PC-9 (cell line): ENCODE results near the gene PLEKHJ1.

Experiments
- CTCF ChIP-seq: fragments of 200-600 bp; sonication (generic); conservative IDR thresholded peaks from 2 replicates; pipeline ENCODE4 v1.6.1; 2017; ENCODE audit warnings: mixed run types, antibody characterized with exemption, mild to moderate bottlenecking, moderate library complexity
- EZH2 ChIP-seq: fragments of 200-600 bp; sonication (generic); IDR thresholded peaks from 2 replicates; pipeline ENCODE4 v1.8.0; 2017; ENCODE audit warnings: antibody characterized with exemption, low read depth

DNA sequence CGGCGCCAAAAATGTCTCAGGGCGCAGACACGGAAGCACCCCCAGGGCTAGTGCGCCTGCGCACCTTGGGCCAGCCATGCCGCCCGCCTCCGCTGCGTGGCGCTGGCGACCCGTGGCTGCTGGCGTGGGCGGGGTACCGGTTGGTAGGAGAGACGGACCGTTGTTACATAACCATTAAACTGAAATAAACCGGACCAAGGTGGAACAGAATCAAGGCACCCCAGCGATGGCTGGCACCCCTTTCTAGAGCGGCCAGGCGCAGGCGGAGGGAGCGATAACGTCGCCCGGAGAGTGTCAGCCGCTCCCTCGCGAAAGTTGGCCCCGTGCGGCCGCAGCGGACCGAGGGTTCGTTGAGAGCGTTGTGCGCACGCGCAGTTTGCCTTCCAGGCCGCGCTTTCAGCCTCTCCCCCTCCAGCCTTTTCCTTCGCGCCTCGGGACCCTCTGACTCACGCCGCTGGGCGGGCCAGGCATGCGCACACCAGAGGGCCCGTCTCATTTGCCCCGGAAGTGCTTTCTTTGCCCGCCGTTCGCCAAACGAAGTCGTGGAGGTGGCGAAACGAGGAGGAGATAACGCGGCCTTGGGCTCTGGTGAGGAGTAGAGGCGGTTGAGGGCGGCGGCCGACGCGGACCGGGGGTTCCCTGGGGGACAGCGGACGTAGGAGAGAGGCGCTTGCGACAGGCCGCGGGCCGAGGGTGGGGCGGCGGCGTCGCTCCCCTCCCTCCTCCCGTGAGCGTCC, at the start of gene PLEKHJ1, which contains the start of gene SF3A2:
- TF ChIP-seq CTCF = peak; percentile 90
- no peak for TF ChIP-seq EZH2
